ENCODE results near the gene KIF6. TPM values are rescaled to one million over a fixed set of nuclear protein-coding genes. Genes with fewer than 3 reads are reported as not detected.

The KIF6 gene
- total and polyA plus RNA-seq, 2 of the 8 experiments (the other 6 are each of a cell fraction or from before 2014, with no cell fraction given): 0.53 to 0.65 TPM

DNA sequence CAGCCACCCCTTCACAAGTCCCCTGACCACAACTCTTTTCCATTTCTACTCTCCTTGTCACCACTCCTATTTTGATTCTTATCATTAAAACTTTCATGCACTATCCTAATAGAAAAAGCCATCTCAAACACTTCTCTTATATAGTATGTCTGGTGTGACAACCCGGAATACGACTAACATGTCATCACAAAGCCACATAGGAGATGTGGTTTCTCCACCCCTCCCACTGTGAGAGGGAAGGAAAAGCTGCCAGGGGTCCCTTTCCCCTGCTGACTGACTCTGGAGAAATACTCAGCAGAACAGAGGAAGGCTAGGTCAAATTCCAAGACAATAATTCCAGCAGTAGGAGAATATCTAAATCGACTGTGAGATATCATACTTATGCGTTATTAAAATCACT is 209.7 kb downstream of the KIF6 start:
- Histone ChIP-seq H3K4me3 (ENCODE audit: extremely low read depth in 1 of 4, insufficient read depth in 2 of 4, low read depth in 3 of 4, low read length in 4 of 4) (no peak overlapping the region), H2AK5ac (ENCODE audit: low read depth, low read length) (no peak overlapping the region), H3K56ac (replicated peaks; ENCODE audit: insufficient read length, low read depth, low read length) (no peak overlapping the region), H3K23me2 (ENCODE audit: low read depth, low read length) (no peaks in the 10 kb centered on the region), H2BK20ac (ENCODE audit: low read length) (no peak overlapping the region), H2AFZ (ENCODE audit: low read length) (no peak overlapping the region), H3K79me2 (ENCODE audit: control insufficient read depth in 1 of 2, insufficient read depth in 2 of 2, low read length in 2 of 2) (no peaks in the 10 kb centered on the region), H3K4ac (replicated peaks; ENCODE audit: insufficient read length, low read depth, low read length) (no peak overlapping the region), H4K8ac (ENCODE audit: extremely low read depth, insufficient read depth, low read length) (peak overlapping the region; percentile 71; the same call in 1 of the 2 replicates), H3K36me3 (ENCODE audit: control insufficient read depth in 2 of 4, insufficient read depth in 4 of 4, low read length in 3 of 4) (no peaks in the 10 kb centered on the region), H4K20me1 (replicated peaks in 1 of 2; ENCODE audit: control insufficient read depth in 1 of 2, insufficient read depth in 2 of 2, low read length in 2 of 2) (no peaks in the 10 kb centered on the region), H2BK5ac (ENCODE audit: low read depth, low read length) (no peak overlapping the region), H3K27ac (ENCODE audit: low read depth, low read length) (no peak overlapping the region), H3K27me3 (replicated peaks in 1 of 4; ENCODE audit: control insufficient read depth in 3 of 4, extremely low read depth in 1 of 4, insufficient read depth in 3 of 4, low read length in 3 of 4) (no peaks in the 10 kb centered on the region), H4K5ac (ENCODE audit: insufficient read length, low read depth, low read length) (no peak overlapping the region), H2BK12ac (ENCODE audit: low read depth, low read length) (no peak overlapping the region), H3K9me3 (ENCODE audit: insufficient read depth in 2 of 2, low read depth in 1 of 2, low read length in 1 of 2) (no peaks in the 10 kb centered on the region), H4K91ac (replicated peaks; ENCODE audit: insufficient read length, low read length) (no peak overlapping the region), H3K23ac (ENCODE audit: insufficient read length) (no peak overlapping the region), H2BK15ac (ENCODE audit: low read length) (no peak overlapping the region), H3K18ac (ENCODE audit: extremely low read depth, low read length) (no peak overlapping the region), H3K14ac (ENCODE audit: insufficient read length) (no peak overlapping the region), H3K79me1 (ENCODE audit: low read depth, low read length) (no peaks in the 10 kb centered on the region), H3K4me1 (replicated peaks in 1 of 4; ENCODE audit: control insufficient read depth in 3 of 4, insufficient read depth in 4 of 4, low read length in 3 of 4) (no peaks in the 10 kb centered on the region), H3K4me2 (ENCODE audit: insufficient read depth in 1 of 2, low read depth in 2 of 2, low read length in 2 of 2) (no peak overlapping the region), H3K9ac (replicated peaks in 1 of 4; ENCODE audit: extremely low read depth in 1 of 4, low read depth in 3 of 4, low read length in 3 of 4) (no peak overlapping the region), H2BK120ac (replicated peaks; ENCODE audit: low read depth, low read length) (no peak overlapping the region)
- CTCF ChIA-PET (ENCODE audit: partially characterized antibody): no interaction called here
- no peak for TF ChIP-seq CBX8 (IDR thresholded peaks at IDR 0.05; ENCODE audit: borderline replicate concordance, low read depth, low read length)
- TF ChIP-seq POU5F1 (IDR thresholded peaks at IDR 0.05; ENCODE audit: low read depth, low read length): no peak
- no peak for TF ChIP-seq ASH2L (IDR thresholded peaks at IDR 0.05; ENCODE audit: low read length)
- TF ChIP-seq JUN (IDR thresholded peaks at IDR 0.05; ENCODE audit: low read depth, low read length): no peak
- no peak for TF ChIP-seq CREB1 (IDR thresholded peaks at IDR 0.05)
- WGBS, 2 experiments (ENCODE audit: extremely low coverage in 1 of 2, insufficient coverage in 1 of 2, insufficient read length in 1 of 2, insufficient replicate concordance in 2 of 2, low coverage in 1 of 2, low lambda C conversion rate in 2 of 2, missing lambda C conversion rate in 1 of 2): 88% methylated on average over 4 of the region's 4 CpGs; no CpG with 5 or more reads in 1 of the 2 experiments
- FAIRE-seq (no peak), DNase-seq (ENCODE audit: low read depth in 1 of 2, low spot score in 2 of 2) (no peak)
- POLR2A ChIA-PET (ENCODE audit: partially characterized antibody): no interaction called here

All from H1 (cell line).